GM12891 (cell line): ENCODE measurements around the gene SYNE3. TPM values are rescaled to one million over a fixed set of nuclear protein-coding genes. Genes with fewer than 3 reads are reported as not detected.
A peak's percentile ranks its signal among the peaks of the same experiment; 100 is the strongest.

Source experiments
- DNase-seq: peaks from one replicate; pipeline ENCODE4 v3.0.0; 2011; ENCODE audit warnings: low spot score; ENCODE audit not compliant: insufficient read length
- FAIRE-seq: peaks from 2 replicates; lab custom pipeline; 2011; peaks lifted over from hg19 to GRCh38; lab: Jason Lieb, UNC
- PAX5 ChIP-seq: IDR thresholded peaks from 2 replicates; pipeline ENCODE4 v1.6.1; 2011; ENCODE audit warnings: low read length, moderate library complexity, mild to moderate bottlenecking; ENCODE audit not compliant: insufficient read depth, severe bottlenecking
- POLR2A ChIP-seq: IDR thresholded peaks from 2 replicates; pipeline ENCODE4 v1.6.1; 2011; ENCODE audit warnings: low read depth, low read length, control low read depth
- POLR2AphosphoS5 ChIP-seq: IDR thresholded peaks from 2 replicates; pipeline ENCODE4 v1.6.1; 2011; ENCODE audit warnings: low read depth, low read length, control low read depth
- POU2F2 ChIP-seq: IDR thresholded peaks from 2 replicates; pipeline ENCODE4 v1.6.1; 2011; ENCODE audit warnings: low read depth, mild to moderate bottlenecking, control low read depth, low read length, moderate library complexity
- SPI1 ChIP-seq: IDR thresholded peaks from 2 replicates; pipeline ENCODE4 v1.6.1; 2011; ENCODE audit warnings: low read depth, low read length, control low read depth
- TAF1 ChIP-seq: IDR thresholded peaks from 2 replicates; pipeline ENCODE4 v1.6.1; 2011; ENCODE audit warnings: low read depth, low read length, control low read depth
- polyA plus RNA-seq: library from polyadenylated mRNA; unstranded; fragments of >200 nt; gene quantifications from one replicate; pipeline ENCODE4 v1.2.1, GENCODE V29; 2012; ENCODE audit warnings: low read depth, missing spikeins, inconsistent platforms; ENCODE audit not compliant: missing spikeins

SYNE3 gene
- polyA plus RNA-seq: 2.6 TPM

GRCh38 chr14:95516554-95517181 lies at the start of gene SYNE3:
TSS of gene SYNE3 (minus strand) at chr14:95516650. CDS start at chr14:95475821, 40,829 bp downstream.
- DNase-seq (peak; percentile 71), FAIRE-seq (peak; percentile 26)
- TF ChIP-seq SPI1 (no peak), POLR2A (no peak), TAF1 (no peak), POU2F2 (no peak), PAX5 (no peak), POLR2AphosphoS5 (no peak)

- FAIRE-seq: no peak
- no peak for DNase-seq
Measured at GRCh38 chr14:95564060-95564459, 47.6 kb upstream of the SYNE3 start.

GRCh38 chr14:95562892-95563685 lies 46.6 kb upstream of the SYNE3 start:
- TF ChIP-seq SPI1 (no peak), PAX5 (no peak), POLR2AphosphoS5 (no peak), POU2F2 (no peak), TAF1 (no peak), POLR2A (no peak)
- no peak for FAIRE-seq
- no peak for DNase-seq

More at GRCh38 chr14:95564060-95564459, 47.6 kb upstream of the SYNE3 start:
- TF ChIP-seq PAX5 (no peak), POLR2A (no peak), TAF1 (no peak), POLR2AphosphoS5 (no peak), POU2F2 (no peak), SPI1 (no peak)

- TF ChIP-seq POLR2AphosphoS5 (no peak), TAF1 (no peak), POLR2A (no peak), POU2F2 (peak; percentile 44; the same call in 1 of the 2 replicates), PAX5 (no peak), SPI1 (no peak)
- peak; percentile 97 for FAIRE-seq
- DNase-seq: peak; percentile 75
Measured at GRCh38 chr14:95561001-95561412, 44.6 kb upstream of the SYNE3 start.

- no peak for TF ChIP-seq POU2F2
- TF ChIP-seq POLR2AphosphoS5: no peak
- TF ChIP-seq TAF1: no peak
- no peak for TF ChIP-seq POLR2A
- DNase-seq (no peak), FAIRE-seq (no peak)
Measured at GRCh38 chr14:95559203-95559602, 42.8 kb upstream of the SYNE3 start.

- TF ChIP-seq SPI1: no peak
- no peak for TF ChIP-seq PAX5
- no peak for TF ChIP-seq POLR2A
- TF ChIP-seq POLR2AphosphoS5: no peak
- TF ChIP-seq TAF1: no peak
- FAIRE-seq: no peak
- DNase-seq: no peak
Measured at GRCh38 chr14:95557832-95558231, 41.4 kb upstream of the SYNE3 start.

GRCh38 chr14:95557291-95557690 lies 40.8 kb upstream of the SYNE3 start:
- FAIRE-seq (no peak), DNase-seq (no peak)
- TF ChIP-seq SPI1 (no peak), POU2F2 (no peak), PAX5 (no peak), TAF1 (no peak), POLR2A (no peak), POLR2AphosphoS5 (no peak)

- DNase-seq (no peak), FAIRE-seq (no peak)
- TF ChIP-seq SPI1 (no peak), POU2F2 (no peak), POLR2A (no peak), POLR2AphosphoS5 (no peak), PAX5 (no peak)
Measured at GRCh38 chr14:95555053-95555452, 38.6 kb upstream of the SYNE3 start.

- FAIRE-seq (no peak), DNase-seq (no peak)
- no peak for TF ChIP-seq PAX5
Measured at GRCh38 chr14:95553141-95553540, 36.7 kb upstream of the SYNE3 start.

- TF ChIP-seq POLR2AphosphoS5: no peak
- no peak for TF ChIP-seq PAX5
- no peak for TF ChIP-seq POLR2A
- TF ChIP-seq TAF1: no peak
- no peak for TF ChIP-seq POU2F2
- no peak for TF ChIP-seq SPI1
- DNase-seq (no peak), FAIRE-seq (no peak)
Measured at GRCh38 chr14:95551435-95551834, 35.0 kb upstream of the SYNE3 start.
